SK-MEL-5 (cell line): ENCODE results near the gene SLC35E1. TPM values are rescaled to one million over a fixed set of nuclear protein-coding genes. Genes with fewer than 3 reads are reported as not detected.
A peak's percentile ranks its signal among the peaks of the same experiment; 100 is the strongest.

Experiments used
- DNase-seq: peaks from one replicate; pipeline ENCODE4 v3.0.0-alpha.2; 2016; ENCODE audit warnings: low read depth, low spot score
- in situ Hi-C: cut with HindIII; loops from 2 replicates; pipeline ENCODE4 v1.10.0; 2016; ENCODE audit warnings: low sequenced_read_pairs, high pct_unique_total_duplicates, low pct_unique_long_range_greater_than_20kb
- total RNA-seq: library from RNA; depleted of rRNA; stranded (reverse); fragments of >200 nt; shearing (Covaris generic); gene quantifications from 2 replicates; pipeline ENCODE4 v1.2.3, GENCODE V29; 2014

The SLC35E1 gene
- total RNA-seq, 1 experiment from 2014 or later, result 19.8 TPM

- in situ Hi-C loops, result no loop called here
- DNase-seq, result no peak
These were observed 35.1 kb downstream of the SLC35E1 start for GRCh38 chr19:16537111-16537510.

DNA sequence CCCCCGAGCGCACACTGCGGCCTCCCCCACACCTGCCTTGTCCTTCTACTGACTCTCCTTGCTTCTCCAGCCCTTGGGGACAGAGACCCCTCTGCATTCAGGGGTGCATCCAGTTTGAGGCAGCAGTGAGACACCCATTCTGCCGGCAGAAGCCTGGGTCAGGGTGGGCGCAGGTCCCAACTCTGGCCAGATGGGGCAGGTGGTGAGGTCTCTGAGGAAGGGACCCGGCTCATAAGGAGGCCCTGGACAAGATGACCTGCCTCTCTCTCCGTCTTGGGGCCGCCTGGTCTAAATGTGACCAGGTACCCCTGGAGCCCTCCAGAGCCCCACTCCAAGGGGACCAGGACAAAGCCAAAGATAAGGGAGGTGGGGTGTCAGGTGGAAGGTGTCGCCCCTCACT, 36.1 kb downstream of the SLC35E1 start:
- in situ Hi-C loops, result no loop called here

GRCh38 chr19:16535381-16535780, 36.8 kb downstream of the SLC35E1 start:
- in situ Hi-C loops, result no loop called here
- DNase-seq, result no peak

More for the DNA sequence above, 36.1 kb downstream of the SLC35E1 start:
- DNase-seq, result no peak

- DNase-seq, result no peak
- in situ Hi-C loops, result no loop called here
These were observed 39.6 kb downstream of the SLC35E1 start for GRCh38 chr19:16532440-16533234.

DNA sequence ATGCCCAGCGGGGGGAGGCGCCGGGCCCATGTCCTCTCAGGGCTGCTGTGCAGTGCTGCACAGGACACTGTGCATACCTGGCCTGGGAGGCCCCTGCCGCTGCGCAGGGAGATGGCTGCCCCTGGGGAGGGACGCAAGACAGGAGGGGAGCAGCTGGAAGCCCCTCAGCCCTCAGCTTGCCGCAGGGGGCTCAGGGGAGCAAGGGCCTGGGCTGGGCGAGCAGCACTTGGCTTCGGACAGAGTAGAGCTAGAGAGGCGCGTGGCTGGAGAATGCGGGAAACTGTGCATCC, 40.9 kb downstream of the SLC35E1 start:
- no peak for DNase-seq
- in situ Hi-C loops, result no loop called here

GRCh38 chr19:16530540-16531379, 41.5 kb downstream of the SLC35E1 start:
- in situ Hi-C loops, result no loop called here
- no peak for DNase-seq

GRCh38 chr19:16529466-16530144, 42.6 kb downstream of the SLC35E1 start:
- DNase-seq, result no peak
- in situ Hi-C loops, result no loop called here

- peak; percentile 62 for DNase-seq
- in situ Hi-C loops, result no loop called here
These were observed 44.2 kb downstream of the SLC35E1 start for GRCh38 chr19:16527971-16528521.

- in situ Hi-C loops, result no loop called here
These were observed 44.8 kb downstream of the SLC35E1 start for GRCh38 chr19:16527334-16527935.

GRCh38 chr19:16525751-16526481, 46.3 kb downstream of the SLC35E1 start:
- no peak for DNase-seq
- in situ Hi-C loops, result no loop called here

More at GRCh38 chr19:16527334-16527935, 44.8 kb downstream of the SLC35E1 start:
- DNase-seq, result no peak

DNA sequence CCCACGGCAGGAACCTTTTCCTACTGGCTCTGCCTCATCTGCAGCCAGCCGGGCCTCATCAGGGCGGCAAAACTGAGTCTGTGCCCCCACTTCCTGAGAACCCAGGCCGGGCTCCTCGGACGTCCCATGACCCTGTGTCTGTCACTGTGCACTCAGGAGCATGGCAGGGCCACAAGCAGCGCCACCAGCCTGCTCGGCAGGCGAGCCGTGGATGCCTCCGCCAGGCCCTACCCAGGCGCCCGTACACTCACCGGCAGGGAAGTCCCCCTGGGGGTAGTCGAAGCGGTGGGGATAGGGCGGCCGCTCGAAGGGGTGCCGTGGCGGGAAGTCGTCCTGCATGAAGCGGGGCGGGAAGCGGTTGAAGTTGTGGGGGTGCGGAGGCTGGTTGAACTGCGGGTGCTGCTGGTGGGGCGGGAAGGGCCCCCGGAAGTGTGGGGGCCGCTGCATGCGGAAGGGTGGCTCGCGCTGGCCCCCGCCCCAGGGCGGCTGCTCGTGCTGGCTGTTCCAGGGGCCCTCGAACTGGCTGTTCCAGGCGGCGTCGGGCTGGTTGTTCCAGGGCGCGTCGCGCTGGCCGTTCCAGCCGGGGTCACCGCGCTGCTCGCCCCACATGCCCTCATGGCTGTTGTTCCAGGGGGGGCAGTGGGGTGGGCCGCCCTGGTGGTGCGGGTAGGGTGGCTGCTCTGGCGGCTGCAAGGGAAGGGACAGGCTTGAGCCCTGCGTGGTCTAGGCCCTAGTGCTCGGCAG, 47.1 kb downstream of the SLC35E1 start:
- no peak for DNase-seq
- in situ Hi-C loops, result no loop called here

GRCh38 chr19:16522559-16523377, 49.4 kb downstream of the SLC35E1 start:
- in situ Hi-C loops, result no loop called here
- no peak for DNase-seq

GRCh38 chr19:16521715-16522289, 50.4 kb downstream of the SLC35E1 start:
- no peak for DNase-seq
- in situ Hi-C loops, result no loop called here

GRCh38 chr19:16520986-16521624, 51.1 kb downstream of the SLC35E1 start:
- in situ Hi-C loops, result no loop called here

More at GRCh38 chr19:16520986-16521624, 51.1 kb downstream of the SLC35E1 start:
- no peak for DNase-seq
